HepG2 (cell line): ENCODE measurements around the gene ADAM8. TPM values are rescaled to one million over a fixed set of nuclear protein-coding genes. Genes with fewer than 3 reads are reported as not detected.

ENCODE experiments used
- GATAD1 ChIP-seq: IDR thresholded peaks from 2 replicates; pipeline ENCODE4 v1.6.1; 2016; ENCODE audit warnings: missing genetic modification reagents, missing compliant biosample characterization
- GATAD2A ChIP-seq: IDR thresholded peaks from 2 replicates; pipeline ENCODE4 v1.6.1; 2016
- NR2F1 ChIP-seq, 2 experiments: fragments of 450-650 bp in 1 of 2; formaldehyde crosslinking in 1 of 2; IDR thresholded peaks; 2 replicates each; pipeline versions ENCODE4 v1.5.0 to v1.6.1; 2016 to 2020; ENCODE audit warnings: mild to moderate bottlenecking in 1 of 2, missing compliant biosample characterization in 1 of 2, missing genetic modification reagents in 1 of 2, moderate library complexity in 1 of 2
- PHF8 ChIP-seq: sonication (generic); formaldehyde crosslinking; IDR thresholded peaks from 2 replicates; pipeline ENCODE4 v1.5.0; 2020; ENCODE audit warnings: missing genetic modification reagents
- SP1 ChIP-seq, 2 experiments: fragments of 450-650 bp in 1 of 2; sonication (generic) in 1 of 2; formaldehyde crosslinking in 1 of 2; IDR thresholded peaks; 2 replicates each; pipeline versions ENCODE4 v1.4.0 to v1.6.1; 2016 to 2020; ENCODE audit warnings: missing genetic modification reagents in 1 of 2
- ZBTB3 ChIP-seq: sonication (generic); formaldehyde crosslinking; IDR thresholded peaks from 2 replicates; pipeline ENCODE4 v1.4.0; 2020; ENCODE audit warnings: low read depth, mild to moderate bottlenecking, moderate library complexity, missing genetic modification reagents, borderline replicate concordance
- ZNF557 ChIP-seq: sonication (generic); formaldehyde crosslinking; IDR thresholded peaks from 2 replicates; pipeline ENCODE4 v1.4.0; 2020; ENCODE audit warnings: missing genetic modification reagents
- polyA plus RNA-seq, 8 experiments: library from polyadenylated mRNA; depleted of rRNA in 3 of 8; stranded (reverse) in 7 of 8; unstranded in 1 of 8; fragments of >200 nt; fragmentation: Illumina TruSeq in 4 of 8; extraction: Trizol in 4 of 8; gene quantifications; 2 replicates each; pipeline versions ENCODE4 v1.2.1 to v1.2.3, GENCODE V29; 2011 to 2016; ENCODE audit warnings: low read depth in 4 of 8, missing spikeins in 1 of 8, mixed read lengths in 1 of 8; ENCODE audit not compliant: insufficient read depth in 1 of 8
- total RNA-seq, 5 experiments: library from RNA; depleted of rRNA; stranded (reverse); fragments of >200 nt; fragmentation: Illumina TruSeq; extraction: Trizol; gene quantifications; 2 replicates each; pipeline ENCODE4 v1.2.3, GENCODE V29; 2016; ENCODE audit warnings: low read depth in 1 of 5
- TF ChIP-seq, protein P1 (sequence below): sonication (generic); formaldehyde crosslinking; IDR thresholded peaks from 2 replicates; pipeline ENCODE4 v1.4.0; 2020; ENCODE audit warnings: missing genetic modification reagents
- TF ChIP-seq, protein P2 (sequence below): conservative IDR thresholded peaks from 2 replicates; pipeline ENCODE4 v1.6.1; 2018; ENCODE audit warnings: missing genetic modification reagents
- TF ChIP-seq, protein P3 (sequence below): sonication (generic); formaldehyde crosslinking; IDR thresholded peaks from 2 replicates; pipeline ENCODE4 v1.4.0; 2020; ENCODE audit warnings: missing genetic modification reagents, borderline replicate concordance
- TF ChIP-seq, protein P4 (sequence below): IDR thresholded peaks from 2 replicates; pipeline ENCODE4 v1.6.1; 2012; ENCODE audit warnings: low read length, improper control_type of control experiment
- TF ChIP-seq, protein P5 (sequence below): IDR thresholded peaks from 2 replicates; pipeline ENCODE4 v1.6.1; 2012; ENCODE audit warnings: inconsistent platforms
- TF ChIP-seq, protein P6 (sequence below): sonication (generic); formaldehyde crosslinking; IDR thresholded peaks from 2 replicates; pipeline ENCODE4 v1.5.1; 2020; ENCODE audit warnings: mild to moderate bottlenecking, moderate library complexity, missing genetic modification reagents
- TF ChIP-seq, protein P7 (sequence below): sonication (generic); formaldehyde crosslinking; IDR thresholded peaks from 2 replicates; pipeline ENCODE4 v1.8.0; 2022; ENCODE audit warnings: missing genetic modification reagents, mild to moderate bottlenecking, inconsistent platforms, borderline replicate concordance

Gene ADAM8
- total and polyA plus RNA-seq, 2 of the 13 experiments (the other 11 are each of a cell fraction or from before 2014, with no cell fraction given): 0.24 to 0.93 TPM

DNA sequence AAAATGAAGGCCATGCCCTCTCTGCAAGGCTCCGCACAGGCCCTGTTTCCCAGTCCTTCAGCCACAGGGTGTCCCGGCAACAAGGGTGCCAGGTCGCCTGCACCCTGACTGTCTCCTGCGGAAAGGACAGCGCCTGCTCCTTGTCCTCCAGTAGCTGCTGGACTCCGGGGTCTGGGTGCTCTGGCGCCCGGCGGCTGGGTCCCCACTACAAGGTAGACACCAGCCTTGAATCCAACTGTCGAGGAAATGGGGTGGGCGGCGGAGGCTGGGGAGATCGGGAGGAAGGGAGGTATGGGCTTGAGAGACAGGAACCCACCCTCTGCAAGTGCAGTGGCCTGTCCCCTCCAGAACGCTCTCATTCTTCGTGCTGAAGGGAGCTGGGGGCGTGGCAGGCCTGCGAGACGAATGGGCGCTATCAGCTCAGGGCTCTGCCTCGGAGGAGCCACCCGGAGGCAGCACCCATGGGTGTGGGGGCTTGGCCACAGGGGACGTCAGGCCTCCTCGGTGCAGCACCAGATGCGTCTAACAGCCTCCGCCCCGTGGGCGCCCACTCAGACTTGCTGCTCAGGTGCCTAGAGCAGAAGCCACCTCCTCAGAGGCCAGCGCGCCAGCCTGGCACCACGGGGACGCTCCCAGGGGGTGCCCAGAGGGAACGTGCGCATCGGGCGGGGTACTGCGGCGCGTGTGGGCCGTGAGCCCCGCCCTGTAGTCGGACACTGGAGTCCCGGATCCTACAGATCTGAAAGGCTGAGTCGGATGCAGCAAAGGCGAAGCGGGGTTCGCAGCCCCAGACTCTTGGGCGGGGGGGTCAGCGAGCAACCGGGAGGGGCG, 15.6 kb downstream of the ADAM8 start (continued):
- TF ChIP-seq, protein P1, sequence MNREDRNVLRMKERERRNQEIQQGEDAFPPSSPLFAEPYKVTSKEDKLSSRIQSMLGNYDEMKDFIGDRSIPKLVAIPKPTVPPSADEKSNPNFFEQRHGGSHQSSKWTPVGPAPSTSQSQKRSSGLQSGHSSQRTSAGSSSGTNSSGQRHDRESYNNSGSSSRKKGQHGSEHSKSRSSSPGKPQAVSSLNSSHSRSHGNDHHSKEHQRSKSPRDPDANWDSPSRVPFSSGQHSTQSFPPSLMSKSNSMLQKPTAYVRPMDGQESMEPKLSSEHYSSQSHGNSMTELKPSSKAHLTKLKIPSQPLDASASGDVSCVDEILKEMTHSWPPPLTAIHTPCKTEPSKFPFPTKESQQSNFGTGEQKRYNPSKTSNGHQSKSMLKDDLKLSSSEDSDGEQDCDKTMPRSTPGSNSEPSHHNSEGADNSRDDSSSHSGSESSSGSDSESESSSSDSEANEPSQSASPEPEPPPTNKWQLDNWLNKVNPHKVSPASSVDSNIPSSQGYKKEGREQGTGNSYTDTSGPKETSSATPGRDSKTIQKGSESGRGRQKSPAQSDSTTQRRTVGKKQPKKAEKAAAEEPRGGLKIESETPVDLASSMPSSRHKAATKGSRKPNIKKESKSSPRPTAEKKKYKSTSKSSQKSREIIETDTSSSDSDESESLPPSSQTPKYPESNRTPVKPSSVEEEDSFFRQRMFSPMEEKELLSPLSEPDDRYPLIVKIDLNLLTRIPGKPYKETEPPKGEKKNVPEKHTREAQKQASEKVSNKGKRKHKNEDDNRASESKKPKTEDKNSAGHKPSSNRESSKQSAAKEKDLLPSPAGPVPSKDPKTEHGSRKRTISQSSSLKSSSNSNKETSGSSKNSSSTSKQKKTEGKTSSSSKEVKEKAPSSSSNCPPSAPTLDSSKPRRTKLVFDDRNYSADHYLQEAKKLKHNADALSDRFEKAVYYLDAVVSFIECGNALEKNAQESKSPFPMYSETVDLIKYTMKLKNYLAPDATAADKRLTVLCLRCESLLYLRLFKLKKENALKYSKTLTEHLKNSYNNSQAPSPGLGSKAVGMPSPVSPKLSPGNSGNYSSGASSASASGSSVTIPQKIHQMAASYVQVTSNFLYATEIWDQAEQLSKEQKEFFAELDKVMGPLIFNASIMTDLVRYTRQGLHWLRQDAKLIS (CRISPR knock-in tag): no peak
- TF ChIP-seq ZBTB3 (CRISPR knock-in tag) (no peak), PHF8 (CRISPR knock-in tag) (no peak), NR2F1 (CRISPR knock-in tag; IDR thresholded peaks at IDR 0.05) (no peak), SP1 (IDR thresholded peaks at IDR 0.05) (no peak), SP1 (CRISPR knock-in tag; IDR thresholded peaks at IDR 0.05) (no peak), GATAD2A (CRISPR knock-in tag) (no peak), GATAD1 (no peak), ZNF557 (CRISPR knock-in tag) (no peak)
- TF ChIP-seq, protein P2, sequence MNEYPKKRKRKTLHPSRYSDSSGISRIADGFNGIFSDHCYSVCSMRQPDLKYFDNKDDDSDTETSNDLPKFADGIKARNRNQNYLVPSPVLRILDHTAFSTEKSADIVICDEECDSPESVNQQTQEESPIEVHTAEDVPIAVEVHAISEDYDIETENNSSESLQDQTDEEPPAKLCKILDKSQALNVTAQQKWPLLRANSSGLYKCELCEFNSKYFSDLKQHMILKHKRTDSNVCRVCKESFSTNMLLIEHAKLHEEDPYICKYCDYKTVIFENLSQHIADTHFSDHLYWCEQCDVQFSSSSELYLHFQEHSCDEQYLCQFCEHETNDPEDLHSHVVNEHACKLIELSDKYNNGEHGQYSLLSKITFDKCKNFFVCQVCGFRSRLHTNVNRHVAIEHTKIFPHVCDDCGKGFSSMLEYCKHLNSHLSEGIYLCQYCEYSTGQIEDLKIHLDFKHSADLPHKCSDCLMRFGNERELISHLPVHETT (CRISPR knock-in tag): no peak
- TF ChIP-seq, protein P3, sequence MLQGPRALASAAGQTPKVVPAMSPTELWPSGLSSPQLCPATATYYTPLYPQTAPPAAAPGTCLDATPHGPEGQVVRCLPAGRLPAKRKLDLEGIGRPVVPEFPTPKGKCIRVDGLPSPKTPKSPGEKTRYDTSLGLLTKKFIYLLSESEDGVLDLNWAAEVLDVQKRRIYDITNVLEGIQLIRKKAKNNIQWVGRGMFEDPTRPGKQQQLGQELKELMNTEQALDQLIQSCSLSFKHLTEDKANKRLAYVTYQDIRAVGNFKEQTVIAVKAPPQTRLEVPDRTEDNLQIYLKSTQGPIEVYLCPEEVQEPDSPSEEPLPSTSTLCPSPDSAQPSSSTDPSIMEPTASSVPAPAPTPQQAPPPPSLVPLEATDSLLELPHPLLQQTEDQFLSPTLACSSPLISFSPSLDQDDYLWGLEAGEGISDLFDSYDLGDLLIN (CRISPR knock-in tag): no peak
- TF ChIP-seq, protein P4, sequence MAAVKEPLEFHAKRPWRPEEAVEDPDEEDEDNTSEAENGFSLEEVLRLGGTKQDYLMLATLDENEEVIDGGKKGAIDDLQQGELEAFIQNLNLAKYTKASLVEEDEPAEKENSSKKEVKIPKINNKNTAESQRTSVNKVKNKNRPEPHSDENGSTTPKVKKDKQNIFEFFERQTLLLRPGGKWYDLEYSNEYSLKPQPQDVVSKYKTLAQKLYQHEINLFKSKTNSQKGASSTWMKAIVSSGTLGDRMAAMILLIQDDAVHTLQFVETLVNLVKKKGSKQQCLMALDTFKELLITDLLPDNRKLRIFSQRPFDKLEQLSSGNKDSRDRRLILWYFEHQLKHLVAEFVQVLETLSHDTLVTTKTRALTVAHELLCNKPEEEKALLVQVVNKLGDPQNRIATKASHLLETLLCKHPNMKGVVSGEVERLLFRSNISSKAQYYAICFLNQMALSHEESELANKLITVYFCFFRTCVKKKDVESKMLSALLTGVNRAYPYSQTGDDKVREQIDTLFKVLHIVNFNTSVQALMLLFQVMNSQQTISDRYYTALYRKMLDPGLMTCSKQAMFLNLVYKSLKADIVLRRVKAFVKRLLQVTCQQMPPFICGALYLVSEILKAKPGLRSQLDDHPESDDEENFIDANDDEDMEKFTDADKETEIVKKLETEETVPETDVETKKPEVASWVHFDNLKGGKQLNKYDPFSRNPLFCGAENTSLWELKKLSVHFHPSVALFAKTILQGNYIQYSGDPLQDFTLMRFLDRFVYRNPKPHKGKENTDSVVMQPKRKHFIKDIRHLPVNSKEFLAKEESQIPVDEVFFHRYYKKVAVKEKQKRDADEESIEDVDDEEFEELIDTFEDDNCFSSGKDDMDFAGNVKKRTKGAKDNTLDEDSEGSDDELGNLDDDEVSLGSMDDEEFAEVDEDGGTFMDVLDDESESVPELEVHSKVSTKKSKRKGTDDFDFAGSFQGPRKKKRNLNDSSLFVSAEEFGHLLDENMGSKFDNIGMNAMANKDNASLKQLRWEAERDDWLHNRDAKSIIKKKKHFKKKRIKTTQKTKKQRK: no peak
- TF ChIP-seq, protein P5, sequence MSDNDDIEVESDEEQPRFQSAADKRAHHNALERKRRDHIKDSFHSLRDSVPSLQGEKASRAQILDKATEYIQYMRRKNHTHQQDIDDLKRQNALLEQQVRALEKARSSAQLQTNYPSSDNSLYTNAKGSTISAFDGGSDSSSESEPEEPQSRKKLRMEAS: peak; percentile 12; the same call in 1 of the 2 replicates
- TF ChIP-seq, protein P6, sequence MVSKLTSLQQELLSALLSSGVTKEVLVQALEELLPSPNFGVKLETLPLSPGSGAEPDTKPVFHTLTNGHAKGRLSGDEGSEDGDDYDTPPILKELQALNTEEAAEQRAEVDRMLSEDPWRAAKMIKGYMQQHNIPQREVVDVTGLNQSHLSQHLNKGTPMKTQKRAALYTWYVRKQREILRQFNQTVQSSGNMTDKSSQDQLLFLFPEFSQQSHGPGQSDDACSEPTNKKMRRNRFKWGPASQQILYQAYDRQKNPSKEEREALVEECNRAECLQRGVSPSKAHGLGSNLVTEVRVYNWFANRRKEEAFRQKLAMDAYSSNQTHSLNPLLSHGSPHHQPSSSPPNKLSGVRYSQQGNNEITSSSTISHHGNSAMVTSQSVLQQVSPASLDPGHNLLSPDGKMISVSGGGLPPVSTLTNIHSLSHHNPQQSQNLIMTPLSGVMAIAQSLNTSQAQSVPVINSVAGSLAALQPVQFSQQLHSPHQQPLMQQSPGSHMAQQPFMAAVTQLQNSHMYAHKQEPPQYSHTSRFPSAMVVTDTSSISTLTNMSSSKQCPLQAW (CRISPR knock-in tag): no peak
- TF ChIP-seq, protein P7, sequence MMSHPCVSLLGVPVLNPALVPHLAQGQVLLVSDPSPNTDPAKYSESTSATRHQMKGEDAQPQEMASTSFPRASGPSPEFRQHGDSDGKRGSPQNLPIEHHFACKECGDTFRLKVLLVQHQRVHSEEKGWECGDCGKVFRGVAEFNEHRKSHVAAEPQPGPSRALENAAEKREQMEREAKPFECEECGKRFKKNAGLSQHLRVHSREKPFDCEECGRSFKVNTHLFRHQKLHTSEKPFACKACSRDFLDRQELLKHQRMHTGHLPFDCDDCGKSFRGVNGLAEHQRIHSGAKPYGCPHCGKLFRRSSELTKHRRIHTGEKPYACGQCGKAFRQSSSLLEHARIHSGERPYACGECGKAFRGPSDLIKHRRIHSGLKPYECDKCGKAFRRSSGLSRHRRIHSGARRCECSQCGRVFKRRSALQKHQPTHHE: no peak
